Femur (tissue), 1 donor: Measurements from ENCODE around the gene PAOX.
A peak's percentile ranks its signal among the peaks of the same experiment; 100 is the strongest.

Source experiments
- DNase-seq: peaks from one replicate; pipeline ENCODE4 v3.0.0-alpha.2; 2017

Gene PAOX

DNA sequence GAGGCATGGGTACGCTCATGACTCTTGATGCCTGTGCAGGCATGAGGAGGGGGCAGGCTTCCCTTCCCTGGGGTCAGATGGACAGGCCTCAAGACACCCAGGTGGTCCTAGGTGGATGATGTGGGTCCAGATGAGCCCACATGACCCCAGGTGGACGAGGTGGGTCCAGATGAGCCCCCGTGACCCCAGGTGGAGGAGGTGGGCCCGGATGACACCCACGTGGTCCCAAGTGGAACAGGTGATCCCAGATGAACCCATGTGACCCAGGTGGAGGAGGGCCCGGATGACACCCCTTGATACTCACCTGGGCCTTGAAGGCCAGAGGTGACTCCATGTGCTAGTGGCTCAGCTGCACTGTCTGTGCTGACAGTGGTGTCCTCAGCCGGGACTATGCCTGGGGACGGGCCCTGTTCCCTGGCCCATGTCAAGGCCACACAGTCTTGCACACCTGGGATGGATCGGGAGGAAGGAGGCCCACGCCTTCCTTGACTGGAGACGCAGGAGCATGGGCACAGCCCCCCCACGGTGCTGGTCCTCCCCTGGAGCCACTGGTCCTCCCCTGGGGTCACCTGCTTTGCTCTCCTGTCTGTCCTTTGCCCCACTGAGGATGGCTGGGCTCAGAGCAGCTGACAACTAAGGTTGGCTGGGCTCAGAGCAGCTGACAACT, 28.6 kb upstream of the PAOX start:
- no peak for DNase-seq

DNA sequence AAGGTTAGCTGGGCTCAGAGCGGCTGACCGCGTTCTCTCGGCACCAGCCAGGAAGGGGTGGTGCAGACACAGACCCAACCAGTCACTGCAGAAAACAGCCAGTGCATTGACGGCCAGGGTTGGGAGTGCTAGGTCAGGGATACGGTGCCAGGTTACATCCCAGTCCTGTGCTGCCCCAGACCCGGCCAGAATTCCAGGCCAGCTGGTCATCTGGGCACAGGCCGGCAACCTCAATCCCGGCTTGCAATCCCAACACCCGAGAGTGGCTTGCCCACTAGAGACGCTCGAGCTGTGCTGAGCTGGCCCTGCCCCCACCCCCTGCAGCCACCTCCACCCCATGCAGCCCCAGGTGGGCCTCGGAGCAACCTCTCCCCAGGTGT, 28.1 kb upstream of the PAOX start:
- DNase-seq, result no peak

DNA sequence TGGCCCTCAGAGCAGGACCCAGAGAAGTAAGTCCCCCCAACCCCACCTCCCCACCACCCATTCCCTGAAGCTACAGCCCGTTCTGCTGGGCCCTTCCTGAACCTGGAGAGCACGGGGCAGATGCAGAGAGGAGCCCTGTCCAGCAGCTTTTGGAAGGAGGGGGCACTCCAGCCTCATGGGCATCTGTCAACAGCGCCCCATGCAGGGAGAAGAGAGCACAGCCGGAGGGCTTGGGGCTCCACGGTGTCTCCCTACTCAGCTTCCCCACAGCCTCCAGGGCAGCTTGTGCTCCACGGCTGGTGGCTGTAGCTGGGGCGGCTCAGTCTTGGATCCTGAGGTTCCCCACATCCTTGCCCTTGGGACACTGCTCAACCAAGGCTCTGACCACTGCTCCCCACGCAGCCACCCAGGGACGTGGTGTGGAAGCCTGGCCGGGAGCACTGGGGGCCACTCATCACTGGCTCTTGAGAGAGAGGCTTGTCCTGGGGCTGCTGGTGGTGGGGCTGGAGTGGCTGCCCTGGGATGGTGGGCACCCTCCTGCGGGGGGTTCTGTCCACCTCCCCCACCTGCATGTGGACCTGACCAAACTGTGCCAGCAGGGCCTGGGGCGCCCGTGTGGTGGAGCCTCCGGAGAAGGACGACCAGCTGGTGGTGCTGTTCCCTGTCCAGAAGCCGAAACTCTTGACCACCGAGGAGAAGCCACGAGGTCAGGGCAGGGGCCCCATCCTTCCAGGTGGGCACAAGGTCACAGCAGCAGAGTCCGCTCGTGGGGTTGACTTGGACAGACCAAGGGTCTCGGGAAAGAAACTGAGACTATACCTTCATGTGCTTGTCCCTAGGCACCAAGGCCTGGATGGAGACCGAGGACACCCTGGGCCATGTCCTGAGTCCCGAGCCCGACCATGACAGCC, 27.4 kb upstream of the PAOX start:
- no peak for DNase-seq

DNA sequence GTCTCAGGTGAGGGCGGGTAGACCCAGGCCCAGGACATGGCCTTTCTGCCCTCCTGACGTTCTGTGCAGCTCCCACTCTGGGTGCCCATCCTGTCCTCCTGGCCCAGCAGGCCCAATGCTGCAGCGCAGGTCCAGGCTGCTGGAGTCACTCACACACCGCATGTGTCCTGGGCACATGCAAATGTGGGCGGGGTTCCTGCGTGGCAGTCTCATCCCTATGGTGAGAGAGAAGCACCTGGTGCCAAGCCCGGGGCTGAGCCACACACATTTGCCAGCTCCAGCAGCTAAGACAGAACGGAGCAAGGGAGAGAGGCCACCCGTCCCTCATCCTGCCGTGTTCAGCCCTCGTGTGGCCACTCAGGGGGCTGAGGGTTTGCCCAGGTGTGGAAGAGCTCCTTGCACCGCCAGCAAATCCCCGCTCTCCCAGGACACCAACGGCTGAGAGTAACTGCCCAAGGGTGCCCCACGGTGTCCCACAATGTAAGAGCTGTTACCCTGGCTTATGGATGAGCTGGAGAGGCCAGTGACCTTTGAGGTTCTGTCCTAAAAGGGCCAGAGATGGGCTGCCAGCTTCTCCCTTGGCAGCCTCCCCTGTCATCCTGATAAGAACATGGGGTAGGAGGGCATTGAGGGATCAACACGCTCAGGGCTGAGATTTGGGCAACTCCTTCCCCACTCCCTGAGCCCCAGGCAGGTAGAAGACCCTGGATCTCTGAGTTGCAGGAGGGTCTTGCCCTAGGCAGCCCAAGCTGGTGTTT, 25.7 kb upstream of the PAOX start:
- no peak for DNase-seq

DNA sequence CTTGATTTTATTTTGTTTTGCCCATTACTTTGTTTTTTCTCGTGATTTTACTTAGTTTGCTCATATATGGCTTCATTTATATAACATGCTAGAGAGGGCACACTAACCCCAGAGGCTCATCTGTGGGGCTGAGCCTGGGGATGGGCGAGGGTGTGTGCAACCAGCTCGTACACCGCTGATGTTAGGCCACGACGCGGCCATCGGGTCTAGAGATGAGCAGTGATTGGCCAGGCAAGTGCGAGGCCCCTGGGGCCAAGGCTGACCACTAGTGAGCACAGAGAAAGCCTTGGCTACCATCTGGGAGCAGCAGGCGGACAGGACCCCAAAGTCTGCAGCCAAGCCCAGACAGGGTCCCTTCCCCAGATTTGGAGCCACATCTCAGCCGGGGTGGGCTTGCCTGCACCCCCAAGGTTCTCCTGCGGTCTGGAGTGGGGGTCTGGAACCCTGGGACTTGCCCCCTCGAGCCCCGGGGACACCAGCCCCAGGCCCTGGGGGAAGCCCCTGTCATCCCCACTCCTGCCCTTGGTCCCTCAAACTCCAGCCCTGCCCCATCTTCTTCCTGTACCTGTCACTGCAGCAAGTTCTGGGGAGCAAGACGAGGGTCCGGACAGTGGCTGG, 25.0 kb upstream of the PAOX start:
- DNase-seq, result no peak

DNA sequence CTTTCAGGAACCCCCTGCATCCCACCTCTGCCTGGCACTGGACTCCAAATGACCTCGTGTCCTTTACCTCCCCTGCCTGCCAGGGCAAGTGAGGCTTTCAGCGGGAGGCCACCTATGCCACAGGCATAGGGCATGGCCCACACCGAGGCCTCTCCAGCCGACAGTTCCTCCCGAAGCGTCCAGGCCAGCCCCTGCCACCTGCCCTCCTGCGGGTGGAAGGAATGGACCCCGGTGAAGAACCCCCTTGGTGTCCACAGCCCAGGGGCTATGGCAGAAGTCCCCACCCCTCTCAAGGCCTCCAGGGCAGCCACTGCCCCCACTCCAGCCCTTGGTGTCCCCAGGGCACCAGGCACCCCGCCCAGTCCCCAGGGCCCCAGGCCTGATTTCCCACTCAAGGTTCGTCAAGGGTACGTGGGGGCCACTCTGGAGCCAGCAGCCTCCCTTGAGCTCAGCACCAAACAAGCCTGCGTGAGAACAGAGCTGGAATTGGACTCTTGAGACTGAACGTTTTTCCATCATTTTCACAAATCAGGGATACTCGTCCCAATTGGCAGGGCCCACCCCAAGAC, 24.3 kb upstream of the PAOX start:
- DNase-seq, result no peak

DNA sequence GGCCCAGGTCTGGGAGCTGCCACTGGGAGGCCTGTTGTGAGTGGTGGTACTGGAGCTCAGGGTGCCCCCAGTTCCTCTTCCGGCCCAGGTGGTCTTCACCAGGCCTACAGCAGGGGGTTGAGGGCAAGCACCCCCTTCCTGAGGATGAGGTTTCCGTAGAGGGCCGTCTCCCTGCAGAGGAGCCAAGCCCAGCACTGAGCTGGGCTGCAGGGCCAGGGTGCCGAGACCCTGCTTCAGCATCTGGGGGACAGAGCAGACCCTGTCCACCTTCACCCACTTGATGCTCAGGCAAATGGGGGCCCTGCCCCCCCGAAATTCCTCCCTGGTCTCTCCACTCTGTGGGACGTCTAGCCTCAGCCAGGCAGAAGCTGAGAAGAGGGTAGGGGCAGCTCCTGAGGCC, 23.8 kb upstream of the PAOX start:
- no peak for DNase-seq

DNA sequence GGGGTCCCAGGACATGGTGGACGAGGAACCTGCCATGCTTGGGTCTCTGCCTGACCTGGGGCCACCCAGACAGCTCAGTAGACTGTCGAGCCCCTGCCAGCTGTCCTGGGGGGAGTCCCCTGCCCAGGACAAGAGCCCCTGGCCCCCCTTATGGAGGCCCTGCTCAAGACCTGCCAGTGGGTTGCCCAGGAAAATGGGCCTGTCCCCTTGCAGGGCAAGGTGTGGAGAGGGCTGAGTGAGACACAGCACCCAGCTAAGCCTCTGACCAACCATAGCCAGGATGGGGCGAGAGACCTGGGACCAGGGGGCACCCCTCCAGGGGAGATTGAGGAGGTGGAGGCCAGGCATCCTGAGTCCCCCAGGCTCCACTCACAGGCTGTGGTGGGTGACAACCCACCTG, 23.1 kb upstream of the PAOX start:
- DNase-seq, result no peak

DNA sequence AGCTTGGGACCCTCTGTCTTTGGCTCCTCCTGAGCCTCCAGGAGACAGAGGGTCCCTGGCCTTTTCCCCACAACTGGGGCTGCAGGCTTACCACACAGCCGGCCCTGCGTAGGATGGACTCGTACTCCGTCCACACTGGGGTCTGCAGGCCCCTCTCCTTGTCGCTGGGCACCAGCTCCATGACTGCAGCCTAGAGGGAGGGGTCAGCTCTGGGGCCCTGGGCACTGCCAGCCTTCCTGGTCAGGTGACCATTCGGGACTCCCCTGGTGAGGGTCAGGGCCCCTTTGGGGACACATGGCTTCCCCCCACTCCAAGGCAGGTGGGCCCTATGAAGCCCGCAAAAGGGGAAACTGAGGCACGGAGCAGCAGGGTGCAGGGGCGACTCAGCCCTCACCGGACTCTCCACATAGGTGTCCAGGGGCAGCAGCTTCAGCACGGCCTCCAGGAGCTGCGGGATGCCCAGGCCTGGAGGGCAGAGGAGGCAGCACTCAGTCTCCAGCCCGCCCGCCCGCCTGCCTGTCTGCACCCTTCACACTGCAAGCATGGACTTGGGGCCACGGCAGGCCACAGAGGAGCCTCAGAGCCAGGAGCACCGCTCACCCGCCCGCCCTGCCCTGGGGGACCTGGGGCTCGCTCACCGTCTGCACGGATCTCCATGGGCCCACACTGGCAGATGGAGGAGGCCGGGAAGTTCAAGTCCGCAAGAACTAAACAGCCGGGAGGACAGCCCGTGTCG, 22.3 kb upstream of the PAOX start:
- DNase-seq, result no peak

DNA sequence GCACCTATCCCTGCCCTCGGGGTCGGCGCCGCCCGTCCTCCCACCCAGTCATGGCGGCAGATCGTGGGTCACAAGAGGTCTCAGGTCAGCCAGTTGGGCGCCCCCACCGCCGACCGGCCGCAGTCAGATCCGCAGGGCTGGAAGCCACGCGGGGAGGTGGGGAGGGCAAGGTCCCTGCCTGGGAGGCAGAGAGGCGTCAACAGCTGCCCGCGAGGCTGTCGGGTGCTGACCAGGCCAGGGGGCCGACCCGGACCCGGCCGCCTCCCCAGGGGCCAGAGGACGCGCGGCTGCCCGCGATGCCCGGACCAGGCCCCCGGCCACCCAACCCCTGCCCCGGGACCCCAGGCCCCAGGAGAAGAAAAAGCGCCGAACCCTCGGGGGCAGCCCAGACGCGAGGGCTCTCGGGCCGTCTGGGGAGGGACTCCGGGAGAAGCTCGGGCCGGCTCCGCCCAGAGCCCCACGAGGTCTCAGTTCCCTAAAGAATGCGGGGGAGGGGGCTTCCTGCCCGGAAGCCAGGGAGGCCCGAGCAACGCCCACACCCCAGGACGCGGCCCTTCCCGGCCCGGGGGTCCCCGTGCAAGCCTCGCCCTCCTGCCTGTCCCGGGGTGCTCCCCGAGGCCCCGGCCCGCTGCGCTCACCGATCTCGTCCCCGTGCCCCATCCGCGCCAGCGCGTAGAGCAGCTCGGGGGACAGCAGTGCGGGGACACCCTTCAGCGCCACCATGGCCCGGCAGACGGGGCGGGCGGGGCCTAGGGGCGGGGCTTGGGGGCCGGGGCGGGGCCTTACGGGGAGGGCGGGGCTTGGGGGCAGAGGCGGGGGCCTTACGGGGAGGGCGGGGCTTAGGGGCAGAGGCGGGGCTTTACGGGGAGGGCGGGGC, 21.5 kb upstream of the PAOX start, which contains the start of gene FUOM:
TSS of gene FUOM (minus strand) at position 735 of the 877 bp plus-strand sequence. CDS start at position 723, 12 bp downstream.
- DNase-seq, result peak; percentile 65

DNA sequence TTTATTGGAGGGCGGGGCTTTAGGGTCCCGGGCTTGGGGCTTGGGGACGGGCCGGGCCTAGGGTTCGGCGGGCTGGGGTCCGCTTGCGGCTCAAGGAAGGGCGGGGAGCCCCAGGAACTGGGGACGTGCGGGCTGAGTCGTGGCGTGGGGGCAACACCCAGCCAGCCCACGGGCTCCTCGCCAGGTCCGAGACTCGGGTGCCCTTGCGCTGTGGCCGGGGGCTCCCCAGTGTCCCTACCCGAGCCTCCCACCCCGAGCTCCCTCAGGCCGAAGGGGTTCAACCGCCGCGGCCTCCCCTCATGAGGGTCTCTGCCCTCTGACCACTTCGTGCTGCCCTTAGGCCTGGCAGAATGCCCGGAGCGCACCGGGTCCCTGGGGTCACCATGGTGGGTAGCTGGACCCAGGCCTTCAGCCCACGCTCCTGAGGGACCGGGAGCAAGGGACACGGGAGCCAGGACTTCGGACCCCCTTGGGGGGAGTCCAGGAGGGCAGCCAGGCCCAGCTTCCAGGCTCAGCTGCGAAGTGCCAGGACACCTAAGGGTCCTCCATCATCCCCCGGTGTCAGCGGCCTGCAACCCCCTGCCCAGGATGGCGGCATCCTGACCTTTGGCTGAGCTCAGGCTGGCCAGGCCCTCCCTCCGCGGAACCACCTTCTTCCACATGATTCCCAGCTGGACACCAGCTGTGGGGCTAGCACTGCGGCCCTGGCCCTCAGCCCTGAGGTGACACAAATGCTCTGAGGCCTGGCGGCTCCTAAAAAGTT, 20.7 kb upstream of the PAOX start:
- DNase-seq, result no peak

DNA sequence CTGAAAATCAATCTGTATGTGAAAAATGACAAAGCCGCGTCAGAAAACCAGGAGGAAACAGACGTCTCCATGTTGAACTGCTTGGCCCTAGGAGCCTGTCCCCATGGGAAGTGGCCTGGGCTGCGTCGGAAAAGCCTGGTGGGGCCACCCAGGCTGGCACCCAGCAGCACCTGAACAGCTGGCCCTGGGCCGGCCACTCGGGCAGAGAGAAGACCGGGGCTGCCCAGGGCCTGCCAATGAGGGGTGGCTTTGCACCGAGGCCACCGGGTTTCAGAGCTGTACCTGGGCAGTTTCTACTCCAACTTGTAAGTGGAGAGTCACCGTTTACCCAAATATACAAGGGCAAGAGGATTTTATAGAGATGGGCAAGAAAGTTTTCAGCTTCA, 20.1 kb upstream of the PAOX start:
- DNase-seq, result no peak

DNA sequence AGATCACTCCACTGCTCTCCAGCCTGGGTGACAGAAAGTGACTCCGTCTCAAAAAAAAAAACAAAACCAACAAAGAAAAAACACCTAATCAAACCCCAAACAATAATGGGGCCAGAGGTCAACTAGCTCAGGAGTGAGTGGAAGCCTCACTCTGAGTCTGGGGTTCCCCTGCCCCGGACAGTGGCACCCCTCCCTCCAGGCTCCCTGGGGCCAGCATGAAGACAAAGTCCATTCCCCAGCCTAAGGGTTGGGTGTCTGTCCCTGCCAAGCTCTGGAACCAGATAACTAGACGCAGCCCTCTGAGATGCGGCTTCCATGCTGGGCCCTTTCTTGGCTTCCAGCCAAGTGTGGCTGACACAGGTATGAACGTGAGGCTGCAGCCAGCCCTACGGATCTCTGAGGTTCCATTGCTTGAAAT, 19.5 kb upstream of the PAOX start:
- DNase-seq, result no peak

DNA sequence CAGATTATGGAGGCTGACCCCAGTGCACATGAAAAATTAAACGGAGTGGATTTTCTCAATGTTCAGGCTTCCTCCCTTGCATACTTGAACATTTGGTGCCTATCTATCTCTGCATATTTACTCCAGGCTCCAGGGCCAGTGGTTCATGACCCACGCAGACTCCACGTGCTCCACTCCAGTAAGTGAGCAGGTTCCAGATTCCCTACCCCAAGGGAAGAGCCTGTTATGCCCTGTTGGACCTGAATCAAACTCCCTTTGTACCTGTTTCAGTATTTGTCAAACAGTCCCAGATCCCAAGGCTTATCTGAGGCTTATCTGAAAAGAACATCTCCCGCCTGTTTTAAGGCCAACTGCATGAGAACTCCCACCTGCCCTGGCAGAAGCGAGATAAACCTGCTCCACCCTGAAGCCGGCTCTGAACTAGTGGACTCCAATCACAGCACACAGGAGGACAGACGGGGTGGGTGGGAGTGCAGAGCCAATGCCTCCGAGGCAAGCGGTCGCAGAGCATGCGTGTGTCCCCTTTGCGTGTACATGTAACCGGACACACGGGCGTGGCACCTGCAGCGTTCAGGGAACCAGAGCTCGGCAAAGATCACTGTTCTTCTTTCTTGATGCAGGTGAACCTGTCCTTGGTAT, 19.0 kb upstream of the PAOX start:
- DNase-seq, result no peak

DNA sequence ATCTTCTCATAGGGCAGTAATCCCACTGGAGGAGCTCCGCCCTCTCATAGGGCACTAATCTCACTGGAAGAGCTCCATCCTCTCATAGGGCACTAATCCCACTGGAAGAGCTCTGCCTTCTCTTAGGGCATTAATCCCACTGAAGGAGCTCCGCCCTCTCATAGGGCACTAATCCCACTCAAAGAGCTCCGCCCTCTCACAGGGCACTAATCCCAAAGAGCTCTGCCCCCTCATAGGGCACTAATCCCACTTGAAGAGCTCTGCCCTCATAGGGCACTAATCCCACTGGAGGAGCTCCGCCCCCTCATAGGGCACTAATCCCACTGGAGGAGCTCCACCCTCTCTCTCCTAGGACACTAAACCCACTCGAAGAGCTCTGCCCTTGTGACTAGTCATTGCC, 17.8 kb upstream of the PAOX start:
- no peak for DNase-seq

DNA sequence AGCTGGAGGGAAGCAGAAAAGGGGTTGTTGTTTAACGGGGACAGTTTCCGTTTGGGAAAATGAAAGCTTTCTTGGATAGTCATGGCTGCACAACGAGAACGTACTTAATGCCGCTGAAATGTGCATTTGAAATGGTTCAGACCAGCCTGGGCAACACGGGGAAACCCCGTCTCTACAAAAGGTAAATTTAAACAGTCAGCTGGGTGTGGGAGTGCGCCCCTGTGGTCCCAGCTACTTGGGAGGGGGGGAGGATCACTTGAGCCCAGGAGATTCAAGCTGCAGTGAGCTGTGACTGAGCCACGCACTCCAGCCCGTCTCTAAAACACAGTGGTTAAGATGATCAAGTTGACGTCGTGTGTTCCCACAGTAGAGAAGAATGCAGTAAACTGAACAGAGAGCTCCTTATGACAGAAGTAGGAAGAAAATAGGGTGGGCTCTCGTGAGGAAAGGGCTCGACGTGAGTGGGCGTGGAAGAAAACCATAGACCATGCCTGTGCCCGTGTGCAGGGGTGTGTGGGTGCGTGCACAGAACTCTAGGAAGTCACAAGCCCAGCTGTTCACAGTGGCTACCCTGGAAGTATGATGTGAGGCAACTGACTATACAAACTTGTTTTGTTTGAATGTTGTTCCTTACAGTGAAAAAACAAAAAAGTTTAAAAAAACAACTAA, 17.2 kb upstream of the PAOX start:
- no peak for DNase-seq

DNA sequence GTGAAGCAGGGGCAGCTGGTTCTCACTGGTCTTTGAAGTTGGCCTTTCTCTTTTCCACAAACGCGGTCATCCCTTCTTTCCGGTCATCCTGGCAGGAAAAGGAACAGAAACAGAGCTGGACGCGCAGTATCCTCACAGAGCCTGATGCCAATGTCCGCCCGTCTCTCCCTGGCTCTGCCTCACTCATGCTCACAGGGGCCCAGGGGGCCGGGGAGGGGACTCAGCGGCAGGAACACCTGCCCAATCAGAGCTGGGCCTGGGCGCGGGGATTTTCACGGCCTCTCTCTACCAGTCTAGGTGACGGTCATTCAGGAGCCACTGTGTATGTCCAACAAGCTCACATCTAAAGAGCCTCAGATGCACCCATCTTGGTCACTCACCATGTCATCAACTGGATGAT, 16.2 kb upstream of the PAOX start:
- peak; percentile 13 for DNase-seq

DNA sequence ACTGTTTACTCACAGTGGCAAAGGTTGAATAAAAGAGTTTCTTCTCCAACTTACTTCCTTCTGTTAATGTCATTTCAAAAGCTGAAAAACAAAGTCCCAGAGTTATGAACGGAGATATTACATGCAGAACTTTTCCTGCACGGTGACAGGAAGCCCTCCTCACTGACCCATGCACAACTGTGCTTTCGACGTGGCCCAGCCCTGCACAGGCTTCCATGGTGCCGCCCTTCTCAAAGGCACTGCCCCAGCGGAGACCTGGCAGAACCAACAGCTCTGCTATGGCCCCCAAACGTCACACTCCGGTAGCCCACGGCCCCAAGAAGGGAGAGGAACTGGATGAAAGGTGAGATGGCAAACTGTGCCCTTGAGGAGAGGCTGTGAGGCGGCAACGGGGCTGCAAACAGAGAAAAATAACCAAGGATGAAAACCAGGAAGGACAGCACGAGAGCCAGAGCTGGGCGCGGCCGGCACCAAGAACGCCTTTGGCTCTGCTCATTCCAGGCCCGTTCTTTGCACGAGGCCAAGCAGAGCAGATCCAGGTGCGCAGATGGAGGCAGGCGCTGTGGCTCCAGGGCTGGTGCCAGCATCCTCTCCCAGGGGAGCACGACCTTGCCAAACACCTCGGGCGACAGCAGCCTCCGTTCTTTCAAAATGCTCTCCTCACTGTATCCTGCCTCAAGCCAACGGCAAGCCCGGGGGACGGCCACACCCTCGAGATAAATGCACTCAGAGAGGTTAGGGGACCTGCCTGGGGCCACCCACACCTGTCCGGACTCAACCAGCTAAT, 14.2 kb upstream of the PAOX start:
- DNase-seq, result no peak
